Measurements from ENCODE around the gene ROPN1B.

DNA sequence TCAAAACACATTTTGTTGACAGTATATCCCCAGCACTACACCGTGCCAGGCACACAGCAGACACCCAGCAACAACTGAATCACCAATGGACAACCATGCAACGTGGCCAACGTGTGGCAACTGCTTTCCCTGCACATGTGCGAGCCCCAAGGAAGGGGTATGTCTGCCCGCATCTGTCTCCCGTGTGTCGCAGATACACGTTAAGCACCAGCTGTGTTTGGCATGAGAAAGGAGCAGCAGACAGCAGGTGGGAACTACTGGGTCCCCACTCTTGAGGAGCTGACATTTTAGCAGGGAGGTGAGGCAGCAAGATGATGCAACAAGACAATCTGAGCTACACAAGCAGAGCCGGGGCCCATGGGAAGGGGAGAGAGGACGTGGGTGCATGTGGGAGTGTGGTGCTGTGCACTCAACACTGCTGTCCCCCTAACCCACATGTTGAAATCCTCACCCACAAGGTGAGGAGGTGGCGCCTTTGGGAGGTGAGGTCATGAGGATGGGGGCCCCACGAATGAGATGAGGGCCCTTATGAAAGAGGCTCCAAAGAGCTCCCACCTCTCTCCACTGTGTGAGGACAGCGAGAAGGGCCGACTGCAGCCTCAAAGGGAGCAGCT, 56.2 kb downstream of the ROPN1B start:
- TF ChIP-seq, protein P1, sequence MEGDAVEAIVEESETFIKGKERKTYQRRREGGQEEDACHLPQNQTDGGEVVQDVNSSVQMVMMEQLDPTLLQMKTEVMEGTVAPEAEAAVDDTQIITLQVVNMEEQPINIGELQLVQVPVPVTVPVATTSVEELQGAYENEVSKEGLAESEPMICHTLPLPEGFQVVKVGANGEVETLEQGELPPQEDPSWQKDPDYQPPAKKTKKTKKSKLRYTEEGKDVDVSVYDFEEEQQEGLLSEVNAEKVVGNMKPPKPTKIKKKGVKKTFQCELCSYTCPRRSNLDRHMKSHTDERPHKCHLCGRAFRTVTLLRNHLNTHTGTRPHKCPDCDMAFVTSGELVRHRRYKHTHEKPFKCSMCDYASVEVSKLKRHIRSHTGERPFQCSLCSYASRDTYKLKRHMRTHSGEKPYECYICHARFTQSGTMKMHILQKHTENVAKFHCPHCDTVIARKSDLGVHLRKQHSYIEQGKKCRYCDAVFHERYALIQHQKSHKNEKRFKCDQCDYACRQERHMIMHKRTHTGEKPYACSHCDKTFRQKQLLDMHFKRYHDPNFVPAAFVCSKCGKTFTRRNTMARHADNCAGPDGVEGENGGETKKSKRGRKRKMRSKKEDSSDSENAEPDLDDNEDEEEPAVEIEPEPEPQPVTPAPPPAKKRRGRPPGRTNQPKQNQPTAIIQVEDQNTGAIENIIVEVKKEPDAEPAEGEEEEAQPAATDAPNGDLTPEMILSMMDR (tag by site-specific recombination; IDR thresholded peaks at IDR 0.05) = no peak
- TF ChIP-seq YY1 (tag by site-specific recombination; IDR thresholded peaks at IDR 0.05) = no peak
- no peak for TF ChIP-seq ZNF473 (tag by site-specific recombination; IDR thresholded peaks at IDR 0.05)
- TF ChIP-seq, protein P2, sequence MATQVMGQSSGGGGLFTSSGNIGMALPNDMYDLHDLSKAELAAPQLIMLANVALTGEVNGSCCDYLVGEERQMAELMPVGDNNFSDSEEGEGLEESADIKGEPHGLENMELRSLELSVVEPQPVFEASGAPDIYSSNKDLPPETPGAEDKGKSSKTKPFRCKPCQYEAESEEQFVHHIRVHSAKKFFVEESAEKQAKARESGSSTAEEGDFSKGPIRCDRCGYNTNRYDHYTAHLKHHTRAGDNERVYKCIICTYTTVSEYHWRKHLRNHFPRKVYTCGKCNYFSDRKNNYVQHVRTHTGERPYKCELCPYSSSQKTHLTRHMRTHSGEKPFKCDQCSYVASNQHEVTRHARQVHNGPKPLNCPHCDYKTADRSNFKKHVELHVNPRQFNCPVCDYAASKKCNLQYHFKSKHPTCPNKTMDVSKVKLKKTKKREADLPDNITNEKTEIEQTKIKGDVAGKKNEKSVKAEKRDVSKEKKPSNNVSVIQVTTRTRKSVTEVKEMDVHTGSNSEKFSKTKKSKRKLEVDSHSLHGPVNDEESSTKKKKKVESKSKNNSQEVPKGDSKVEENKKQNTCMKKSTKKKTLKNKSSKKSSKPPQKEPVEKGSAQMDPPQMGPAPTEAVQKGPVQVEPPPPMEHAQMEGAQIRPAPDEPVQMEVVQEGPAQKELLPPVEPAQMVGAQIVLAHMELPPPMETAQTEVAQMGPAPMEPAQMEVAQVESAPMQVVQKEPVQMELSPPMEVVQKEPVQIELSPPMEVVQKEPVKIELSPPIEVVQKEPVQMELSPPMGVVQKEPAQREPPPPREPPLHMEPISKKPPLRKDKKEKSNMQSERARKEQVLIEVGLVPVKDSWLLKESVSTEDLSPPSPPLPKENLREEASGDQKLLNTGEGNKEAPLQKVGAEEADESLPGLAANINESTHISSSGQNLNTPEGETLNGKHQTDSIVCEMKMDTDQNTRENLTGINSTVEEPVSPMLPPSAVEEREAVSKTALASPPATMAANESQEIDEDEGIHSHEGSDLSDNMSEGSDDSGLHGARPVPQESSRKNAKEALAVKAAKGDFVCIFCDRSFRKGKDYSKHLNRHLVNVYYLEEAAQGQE (tag by site-specific recombination; IDR thresholded peaks at IDR 0.05) = no peak
- TF ChIP-seq SETDB1 (IDR thresholded peaks at IDR 0.05; ENCODE audit: insufficient read length, low read length) = no peak
- TF ChIP-seq, protein P3, sequence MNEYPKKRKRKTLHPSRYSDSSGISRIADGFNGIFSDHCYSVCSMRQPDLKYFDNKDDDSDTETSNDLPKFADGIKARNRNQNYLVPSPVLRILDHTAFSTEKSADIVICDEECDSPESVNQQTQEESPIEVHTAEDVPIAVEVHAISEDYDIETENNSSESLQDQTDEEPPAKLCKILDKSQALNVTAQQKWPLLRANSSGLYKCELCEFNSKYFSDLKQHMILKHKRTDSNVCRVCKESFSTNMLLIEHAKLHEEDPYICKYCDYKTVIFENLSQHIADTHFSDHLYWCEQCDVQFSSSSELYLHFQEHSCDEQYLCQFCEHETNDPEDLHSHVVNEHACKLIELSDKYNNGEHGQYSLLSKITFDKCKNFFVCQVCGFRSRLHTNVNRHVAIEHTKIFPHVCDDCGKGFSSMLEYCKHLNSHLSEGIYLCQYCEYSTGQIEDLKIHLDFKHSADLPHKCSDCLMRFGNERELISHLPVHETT (tag by site-specific recombination; IDR thresholded peaks at IDR 0.05) = no peak
- TF ChIP-seq, protein P4, sequence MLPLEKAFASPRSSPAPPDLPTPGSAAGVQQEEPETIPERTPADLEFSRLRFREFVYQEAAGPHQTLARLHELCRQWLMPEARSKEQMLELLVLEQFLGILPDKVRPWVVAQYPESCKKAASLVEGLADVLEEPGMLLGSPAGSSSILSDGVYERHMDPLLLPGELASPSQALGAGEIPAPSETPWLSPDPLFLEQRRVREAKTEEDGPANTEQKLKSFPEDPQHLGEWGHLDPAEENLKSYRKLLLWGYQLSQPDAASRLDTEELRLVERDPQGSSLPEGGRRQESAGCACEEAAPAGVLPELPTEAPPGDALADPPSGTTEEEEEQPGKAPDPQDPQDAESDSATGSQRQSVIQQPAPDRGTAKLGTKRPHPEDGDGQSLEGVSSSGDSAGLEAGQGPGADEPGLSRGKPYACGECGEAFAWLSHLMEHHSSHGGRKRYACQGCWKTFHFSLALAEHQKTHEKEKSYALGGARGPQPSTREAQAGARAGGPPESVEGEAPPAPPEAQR (tag by site-specific recombination; IDR thresholded peaks at IDR 0.05) = no peak
- TF ChIP-seq ZNF76 (tag by site-specific recombination; IDR thresholded peaks at IDR 0.05; ENCODE audit: borderline replicate concordance, low read depth) = no peak
- no peak for TF ChIP-seq ZNF133 (tag by site-specific recombination; IDR thresholded peaks at IDR 0.05)

Data from HEK293 (cell line).